Measurements from ENCODE around the gene ANO6. TPM values are rescaled to one million over a fixed set of nuclear protein-coding genes. Genes with fewer than 3 reads are reported as not detected.

The ANO6 gene
- total RNA-seq, 1 donor from 2014 or later, result 49.0 TPM

DNA sequence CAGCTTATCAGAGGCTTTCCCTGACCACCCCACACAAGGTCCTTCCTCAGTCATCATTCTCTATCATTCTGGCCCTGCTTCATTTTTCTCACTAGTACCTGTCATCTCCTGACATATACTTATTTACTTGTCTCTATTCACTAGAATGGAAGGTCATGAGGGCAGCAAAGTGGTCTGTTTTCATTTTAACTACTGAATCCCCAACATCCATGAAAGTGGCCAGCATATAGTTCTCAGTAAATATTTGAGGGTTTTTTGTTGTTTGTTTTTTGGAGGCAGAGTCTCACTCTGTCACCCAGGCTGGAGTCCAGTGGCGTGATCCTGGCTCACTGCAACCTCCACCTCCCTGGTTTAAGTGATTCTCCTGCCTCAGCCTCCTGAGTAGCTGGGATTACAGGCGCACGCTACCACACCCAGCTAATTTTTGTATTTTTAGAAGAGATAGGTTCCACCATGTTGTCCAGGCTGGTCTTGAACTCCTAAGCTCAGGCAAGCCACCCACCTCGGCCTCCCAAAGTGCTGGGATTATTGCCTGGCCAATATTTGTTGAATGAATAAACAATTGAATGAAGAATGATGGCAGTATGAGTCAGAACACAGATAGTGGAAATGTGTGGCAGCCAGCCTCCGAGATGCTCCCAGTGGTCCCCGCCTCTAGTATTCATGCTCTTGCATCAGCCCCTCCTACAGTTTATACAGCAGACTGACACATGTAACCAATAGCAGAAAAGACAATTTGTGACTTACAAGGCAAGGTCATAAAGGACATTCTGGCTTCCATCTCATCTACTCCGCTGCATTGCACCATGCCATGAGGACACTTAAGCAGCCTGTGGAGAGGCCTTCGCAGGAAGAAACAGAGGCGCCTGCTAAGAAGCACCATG is 7.0 kb upstream of the ANO6 start:
- Histone ChIP-seq H3K4me1 (no peaks in the 10 kb centered on the region), H3K79me2 (ENCODE audit: low read depth) (no peaks in the 10 kb centered on the region), H3K27ac (no peak overlapping the region), H3K9me3 (ENCODE audit: low read depth) (no peaks in the 10 kb centered on the region), H3F3A (ENCODE audit: low read depth) (no peaks in the 10 kb centered on the region), H3K4me2 (no peak overlapping the region), H4K20me1 (ENCODE audit: low read depth) (no peaks in the 10 kb centered on the region), H3K27me3 (no peaks in the 10 kb centered on the region), H3K36me3 (no peaks in the 10 kb centered on the region), H3K9ac (no peak overlapping the region), H3K4me3 (no peak overlapping the region), H2AFZ (replicated peaks) (no peak overlapping the region)
- H3K9me3 Mint-ChIP-seq, result no peaks in the 10 kb centered on the region
- no peak overlapping the region for H3K4me3 Mint-ChIP-seq
- H3K27ac Mint-ChIP-seq, result no peak overlapping the region
- H3K4me1 Mint-ChIP-seq, result no peaks in the 10 kb centered on the region
- TF ChIP-seq EZH2 (IDR thresholded peaks at IDR 0.05) (no peak), EZH2phosphoT487 (IDR thresholded peaks at IDR 0.05) (no peak)
- TF ChIP-seq, protein P1, sequence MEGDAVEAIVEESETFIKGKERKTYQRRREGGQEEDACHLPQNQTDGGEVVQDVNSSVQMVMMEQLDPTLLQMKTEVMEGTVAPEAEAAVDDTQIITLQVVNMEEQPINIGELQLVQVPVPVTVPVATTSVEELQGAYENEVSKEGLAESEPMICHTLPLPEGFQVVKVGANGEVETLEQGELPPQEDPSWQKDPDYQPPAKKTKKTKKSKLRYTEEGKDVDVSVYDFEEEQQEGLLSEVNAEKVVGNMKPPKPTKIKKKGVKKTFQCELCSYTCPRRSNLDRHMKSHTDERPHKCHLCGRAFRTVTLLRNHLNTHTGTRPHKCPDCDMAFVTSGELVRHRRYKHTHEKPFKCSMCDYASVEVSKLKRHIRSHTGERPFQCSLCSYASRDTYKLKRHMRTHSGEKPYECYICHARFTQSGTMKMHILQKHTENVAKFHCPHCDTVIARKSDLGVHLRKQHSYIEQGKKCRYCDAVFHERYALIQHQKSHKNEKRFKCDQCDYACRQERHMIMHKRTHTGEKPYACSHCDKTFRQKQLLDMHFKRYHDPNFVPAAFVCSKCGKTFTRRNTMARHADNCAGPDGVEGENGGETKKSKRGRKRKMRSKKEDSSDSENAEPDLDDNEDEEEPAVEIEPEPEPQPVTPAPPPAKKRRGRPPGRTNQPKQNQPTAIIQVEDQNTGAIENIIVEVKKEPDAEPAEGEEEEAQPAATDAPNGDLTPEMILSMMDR (IDR thresholded peaks at IDR 0.05), result no peak
- DNase-seq (ENCODE audit: low spot score), result no peak
- no peaks in the 10 kb centered on the region for H3K36me3 Mint-ChIP-seq
- H3K27me3 Mint-ChIP-seq (ENCODE audit: insufficient read depth, low read depth), result no peaks in the 10 kb centered on the region

DNA sequence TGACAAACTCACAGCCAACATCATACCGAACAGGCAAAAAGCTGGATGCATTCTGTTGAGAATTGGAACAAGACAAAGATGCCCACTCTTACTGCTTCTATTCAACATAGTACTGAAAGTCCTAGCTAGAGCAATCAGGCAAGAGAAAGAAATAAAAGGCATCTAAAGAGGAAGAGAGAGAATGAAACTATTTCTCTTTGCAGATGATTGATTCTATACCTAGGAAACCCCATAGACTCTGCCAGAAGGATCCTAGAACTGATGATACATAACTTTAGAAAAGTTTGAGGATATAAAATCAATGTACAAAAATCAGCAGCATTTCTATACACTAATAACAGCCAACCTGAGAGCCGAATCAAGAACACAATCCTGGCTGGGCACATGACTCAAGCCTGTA is 6.1 kb upstream of the ANO6 start:
- DNase-seq (ENCODE audit: low spot score), result no peak
- Mint-ChIP-seq H3K27me3 (ENCODE audit: insufficient read depth, low read depth) (no peaks in the 10 kb centered on the region), H3K9me3 (no peaks in the 10 kb centered on the region), H3K36me3 (no peaks in the 10 kb centered on the region), H3K27ac (no peak overlapping the region), H3K4me3 (no peak overlapping the region), H3K4me1 (peaks cover 7% of the 10 kb centered on the region)
- TF ChIP-seq, protein P1 (IDR thresholded peaks at IDR 0.05), result no peak
- no peak for TF ChIP-seq EZH2 (IDR thresholded peaks at IDR 0.05)
- TF ChIP-seq EZH2phosphoT487 (IDR thresholded peaks at IDR 0.05), result no peak
- Histone ChIP-seq H3K9ac (no peak overlapping the region), H3K27ac (no peak overlapping the region), H3K79me2 (ENCODE audit: low read depth) (peaks cover 4% of the 10 kb centered on the region), H4K20me1 (ENCODE audit: low read depth) (no peaks in the 10 kb centered on the region), H3F3A (ENCODE audit: low read depth) (peaks cover 6% of the 10 kb centered on the region), H3K4me1 (peaks cover under 1% of the 10 kb centered on the region), H3K4me2 (no peak overlapping the region), H3K27me3 (no peaks in the 10 kb centered on the region), H2AFZ (replicated peaks) (no peak overlapping the region), H3K4me3 (no peak overlapping the region), H3K36me3 (no peaks in the 10 kb centered on the region), H3K9me3 (ENCODE audit: low read depth) (no peaks in the 10 kb centered on the region)

DNA sequence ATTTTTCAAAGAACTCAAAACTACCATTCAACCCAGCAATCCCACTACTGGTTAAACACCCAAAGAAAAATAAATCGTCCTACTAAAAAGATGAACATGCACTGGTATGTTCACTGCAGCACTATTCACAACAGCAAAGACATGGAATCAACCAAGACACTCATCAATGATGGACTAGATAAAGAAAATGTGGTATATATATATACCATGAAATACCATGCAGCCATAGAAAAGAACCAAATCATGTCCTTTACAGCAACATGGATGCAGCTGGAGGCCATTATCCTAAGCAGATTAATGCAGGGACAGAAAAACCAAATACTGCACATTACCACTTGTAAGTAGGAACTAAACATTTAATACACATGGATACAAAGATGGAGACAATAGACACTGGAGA is 3.8 kb upstream of the ANO6 start:
- Histone ChIP-seq H4K20me1 (ENCODE audit: low read depth) (no peaks in the 10 kb centered on the region), H3K9ac (no peak overlapping the region), H3K27ac (no peak overlapping the region), H2AFZ (replicated peaks) (no peak overlapping the region), H3K36me3 (no peaks in the 10 kb centered on the region), H3K79me2 (ENCODE audit: low read depth) (peaks cover 10% of the 10 kb centered on the region), H3K4me1 (peaks cover 3% of the 10 kb centered on the region), H3K4me3 (no peak overlapping the region), H3K4me2 (no peak overlapping the region), H3K9me3 (ENCODE audit: low read depth) (no peaks in the 10 kb centered on the region), H3F3A (ENCODE audit: low read depth) (peaks cover 28% of the 10 kb centered on the region), H3K27me3 (no peaks in the 10 kb centered on the region)
- Mint-ChIP-seq H3K27me3 (ENCODE audit: insufficient read depth, low read depth) (peaks cover 9% of the 10 kb centered on the region), H3K9me3 (no peaks in the 10 kb centered on the region), H3K4me3 (no peak overlapping the region), H3K4me1 (peaks cover 8% of the 10 kb centered on the region), H3K36me3 (no peaks in the 10 kb centered on the region), H3K27ac (no peak overlapping the region)
- TF ChIP-seq, protein P1 (IDR thresholded peaks at IDR 0.05), result no peak
- TF ChIP-seq EZH2 (IDR thresholded peaks at IDR 0.05) (no peak), EZH2phosphoT487 (IDR thresholded peaks at IDR 0.05) (no peak)
- DNase-seq (ENCODE audit: low spot score), result no peak

Data from neural progenitor cell (in vitro differentiated cells).